ENCODE measurements around the gene NPHP1. TPM values are rescaled to one million over a fixed set of nuclear protein-coding genes. Genes with fewer than 3 reads are reported as not detected.
"Not testable (repeated sequence)": the region's sequence is repeated elsewhere in the genome, so short reads cannot be mapped to it uniquely, and the experiment has no call there.

Gene NPHP1
- total RNA-seq, 4 donors from 2014 or later = 11.0 to 23.3 (median 12.8) TPM

- H3K36me3 ChIP-seq = no peaks in the 10 kb centered on the region
- no peaks in the 10 kb centered on the region for H3K27me3 ChIP-seq
- peak; percentile 99 to 100 for DNase-seq
- intact Hi-C loops (cut with DNase I) = no loop called here
- TF ChIP-seq POLR2A (IDR thresholded peaks at IDR 0.05) (peak in 1 of 2 donors; percentile 76), CTCF (IDR thresholded peaks at IDR 0.05) (peak in 1 of 6 experiments; percentile 7)
- peaks cover 52 to 66% of the 10 kb centered on the region in 2 donors for H3K4me1 ChIP-seq
- 4 to 8% methylated on average over 7 to 11 of the region's 11 CpGs for WGBS, 2 donors
- H3K9me3 ChIP-seq = no peaks in the 10 kb centered on the region
- H3K4me3 ChIP-seq (replicated peaks in 1 of 3) = no peak overlapping the region
- H3K27ac ChIP-seq = peak overlapping the region; percentile 75 to 96 (median 95)
Measured at GRCh38 chr2:110101280-110101844, 103.5 kb downstream of the NPHP1 start.

GRCh38 chr2:110100880-110101279 is 103.9 kb downstream of the NPHP1 start:
- H3K9me3 ChIP-seq; intact Hi-C loops (cut with DNase I); H3K36me3 ChIP-seq; H3K27me3 ChIP-seq; DNase-seq; H3K4me3 ChIP-seq (replicated peaks in 1 of 3): not testable (repeated sequence)
- 63 to 69% methylated on average over 3 to 4 of the region's 4 CpGs for WGBS, 2 donors
- Histone ChIP-seq H3K27ac (peak overlapping the region; percentile 75 to 96 (median 95)), H3K4me1 (peaks cover 47 to 64% of the 10 kb centered on the region in 2 donors)

- peaks cover 47 to 64% of the 10 kb centered on the region in 2 donors for H3K4me1 ChIP-seq
- 73 to 87% methylated on average over 6 to 8 of the region's 8 CpGs for WGBS, 2 donors
- intact Hi-C loops (cut with DNase I) = no loop called here
Measured at GRCh38 chr2:110100480-110100879, 104.3 kb downstream of the NPHP1 start.

GRCh38 chr2:110099471-110100225 is 105.2 kb downstream of the NPHP1 start:
- Histone ChIP-seq H3K4me1 (peaks cover 39 to 59% of the 10 kb centered on the region in 2 donors), H3K4me3 (replicated peaks in 1 of 3) (no peak overlapping the region), H3K27ac (peak overlapping the region in 2 of 3 donors; percentile 95 to 96), H3K36me3 (no peaks in the 10 kb centered on the region), H3K27me3 (no peaks in the 10 kb centered on the region), H3K9me3 (no peaks in the 10 kb centered on the region)
- intact Hi-C loops (cut with DNase I) = no loop called here
- WGBS, 2 donors = 83 to 87% methylated on average over 10 of the region's 10 CpGs
- DNase-seq = no peak
- TF ChIP-seq CTCF (IDR thresholded peaks at IDR 0.05) (no peak), POLR2A (IDR thresholded peaks at IDR 0.05) (no peak)

More at GRCh38 chr2:110100480-110100879, 104.3 kb downstream of the NPHP1 start:
- no peak for TF ChIP-seq CTCF (IDR thresholded peaks at IDR 0.05)
- no peak for TF ChIP-seq POLR2A (IDR thresholded peaks at IDR 0.05)
- no peak for DNase-seq
- no peak overlapping the region for H3K4me3 ChIP-seq (replicated peaks in 1 of 3)
- no peaks in the 10 kb centered on the region for H3K36me3 ChIP-seq
- peak overlapping the region; percentile 75 to 96 (median 95) for H3K27ac ChIP-seq
- no peaks in the 10 kb centered on the region for H3K27me3 ChIP-seq
- no peaks in the 10 kb centered on the region for H3K9me3 ChIP-seq

- Histone ChIP-seq H3K9me3 (no peaks in the 10 kb centered on the region), H3K4me1 (peaks cover 36 to 56% of the 10 kb centered on the region in 2 donors), H3K4me3 (replicated peaks in 1 of 3) (no peak overlapping the region), H3K27ac (peak overlapping the region in 1 of 3 donors; percentile 0), H3K36me3 (no peaks in the 10 kb centered on the region), H3K27me3 (no peaks in the 10 kb centered on the region)
- WGBS, 2 donors = 79 to 92% methylated on average over 6 of the region's 6 CpGs
- DNase-seq = no peak
- TF ChIP-seq POLR2A (IDR thresholded peaks at IDR 0.05) = no peak
- TF ChIP-seq CTCF (IDR thresholded peaks at IDR 0.05) = no peak
- intact Hi-C loops (cut with DNase I) = no loop called here
Measured at GRCh38 chr2:110099038-110099425, 105.8 kb downstream of the NPHP1 start.
